PFSK-1 (cell line): ENCODE results near the gene ZNF592.

Source experiments
- POLR2AphosphoS5 ChIP-seq: IDR thresholded peaks from 2 replicates; pipeline ENCODE4 v1.6.1; 2012; ENCODE audit warnings: low read depth, mild to moderate bottlenecking, control low read depth, low read length, moderate library complexity
- TF ChIP-seq, protein P1 (sequence below), 2 experiments: IDR thresholded peaks; 2 replicates each; pipeline versions ENCODE4 v1.6.1 to v1.8.0; 2011 to 2012; ENCODE audit warnings: low read depth in 2 of 2, low read length in 2 of 2, control low read depth in 1 of 2, inconsistent platforms in 1 of 2, mild to moderate bottlenecking in 1 of 2, moderate library complexity in 1 of 2; ENCODE audit not compliant: insufficient read depth in 1 of 2

GRCh38 chr15:84715441-84716035, 32.9 kb upstream of the ZNF592 start:
- no peak for TF ChIP-seq POLR2AphosphoS5
- TF ChIP-seq, protein P1, sequence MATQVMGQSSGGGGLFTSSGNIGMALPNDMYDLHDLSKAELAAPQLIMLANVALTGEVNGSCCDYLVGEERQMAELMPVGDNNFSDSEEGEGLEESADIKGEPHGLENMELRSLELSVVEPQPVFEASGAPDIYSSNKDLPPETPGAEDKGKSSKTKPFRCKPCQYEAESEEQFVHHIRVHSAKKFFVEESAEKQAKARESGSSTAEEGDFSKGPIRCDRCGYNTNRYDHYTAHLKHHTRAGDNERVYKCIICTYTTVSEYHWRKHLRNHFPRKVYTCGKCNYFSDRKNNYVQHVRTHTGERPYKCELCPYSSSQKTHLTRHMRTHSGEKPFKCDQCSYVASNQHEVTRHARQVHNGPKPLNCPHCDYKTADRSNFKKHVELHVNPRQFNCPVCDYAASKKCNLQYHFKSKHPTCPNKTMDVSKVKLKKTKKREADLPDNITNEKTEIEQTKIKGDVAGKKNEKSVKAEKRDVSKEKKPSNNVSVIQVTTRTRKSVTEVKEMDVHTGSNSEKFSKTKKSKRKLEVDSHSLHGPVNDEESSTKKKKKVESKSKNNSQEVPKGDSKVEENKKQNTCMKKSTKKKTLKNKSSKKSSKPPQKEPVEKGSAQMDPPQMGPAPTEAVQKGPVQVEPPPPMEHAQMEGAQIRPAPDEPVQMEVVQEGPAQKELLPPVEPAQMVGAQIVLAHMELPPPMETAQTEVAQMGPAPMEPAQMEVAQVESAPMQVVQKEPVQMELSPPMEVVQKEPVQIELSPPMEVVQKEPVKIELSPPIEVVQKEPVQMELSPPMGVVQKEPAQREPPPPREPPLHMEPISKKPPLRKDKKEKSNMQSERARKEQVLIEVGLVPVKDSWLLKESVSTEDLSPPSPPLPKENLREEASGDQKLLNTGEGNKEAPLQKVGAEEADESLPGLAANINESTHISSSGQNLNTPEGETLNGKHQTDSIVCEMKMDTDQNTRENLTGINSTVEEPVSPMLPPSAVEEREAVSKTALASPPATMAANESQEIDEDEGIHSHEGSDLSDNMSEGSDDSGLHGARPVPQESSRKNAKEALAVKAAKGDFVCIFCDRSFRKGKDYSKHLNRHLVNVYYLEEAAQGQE (IDR thresholded peaks at IDR 0.05; ENCODE audit: insufficient read depth in 1 of 2, low read depth in 2 of 2, low read length in 2 of 2) = no peak
